Transverse colon (tissue), 3 donors: ENCODE data around the gene STK11.

Source experiments
- EP300 ChIP-seq: sonication (generic); formaldehyde crosslinking; IDR thresholded peaks from one replicate; pipeline ENCODE4 v1.6.1; 2017; ENCODE audit warnings: antibody characterized with exemption, low read depth
- POLR2A ChIP-seq: fragments of 450-650 bp; IDR thresholded peaks from one replicate; pipeline ENCODE4 v1.6.1; 2016; ENCODE audit warnings: antibody characterized with exemption, mild to moderate bottlenecking, moderate library complexity
- TF ChIP-seq, protein P1 (sequence below), 5 experiments: fragments of 200-600 bp in 3 of 5; fragments of 450-650 bp in 2 of 5; sonication (generic) in 3 of 5; IDR thresholded peaks; 1 replicate in 2 of 5; 2 replicates in 3 of 5; pipeline ENCODE4 v1.5.1; 2016 to 2017; ENCODE audit warnings: antibody characterized with exemption in 5 of 5, inconsistent platforms in 3 of 5, mild to moderate bottlenecking in 2 of 5, moderate library complexity in 1 of 5

DNA sequence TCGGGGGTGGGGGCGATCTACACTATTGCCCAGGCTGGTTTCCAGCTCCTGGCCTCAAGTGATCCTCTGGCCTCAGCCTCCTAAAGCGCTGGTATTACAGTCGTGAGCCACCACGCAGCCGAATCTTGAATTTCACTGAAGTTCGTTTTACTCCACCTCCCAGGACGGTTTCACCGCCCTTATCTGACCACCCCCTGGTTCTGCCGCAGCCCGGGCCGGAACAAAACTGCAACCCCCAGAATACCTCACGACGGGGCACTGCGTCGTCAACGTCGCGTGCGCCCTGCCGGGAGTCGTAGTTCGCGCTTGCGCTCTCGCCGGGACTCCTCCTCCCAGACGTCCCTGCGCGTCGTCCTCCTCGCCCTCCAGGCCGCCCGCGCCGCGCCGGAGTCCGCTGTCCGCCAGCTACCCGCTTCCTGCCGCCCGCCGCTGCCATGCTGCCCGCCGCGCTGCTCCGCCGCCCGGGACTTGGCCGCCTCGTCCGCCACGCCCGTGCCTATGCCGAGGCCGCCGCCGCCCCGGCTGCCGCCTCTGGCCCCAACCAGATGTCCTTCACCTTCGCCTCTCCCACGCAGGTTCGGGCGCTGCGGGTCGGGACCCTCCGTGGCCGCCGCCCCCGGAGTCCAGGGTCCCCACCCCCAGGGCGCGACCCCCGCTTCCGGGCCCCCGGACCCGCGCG, 36.0 kb downstream of the STK11 start, which contains the start of gene ATP5F1D:
- TF ChIP-seq, protein P1, sequence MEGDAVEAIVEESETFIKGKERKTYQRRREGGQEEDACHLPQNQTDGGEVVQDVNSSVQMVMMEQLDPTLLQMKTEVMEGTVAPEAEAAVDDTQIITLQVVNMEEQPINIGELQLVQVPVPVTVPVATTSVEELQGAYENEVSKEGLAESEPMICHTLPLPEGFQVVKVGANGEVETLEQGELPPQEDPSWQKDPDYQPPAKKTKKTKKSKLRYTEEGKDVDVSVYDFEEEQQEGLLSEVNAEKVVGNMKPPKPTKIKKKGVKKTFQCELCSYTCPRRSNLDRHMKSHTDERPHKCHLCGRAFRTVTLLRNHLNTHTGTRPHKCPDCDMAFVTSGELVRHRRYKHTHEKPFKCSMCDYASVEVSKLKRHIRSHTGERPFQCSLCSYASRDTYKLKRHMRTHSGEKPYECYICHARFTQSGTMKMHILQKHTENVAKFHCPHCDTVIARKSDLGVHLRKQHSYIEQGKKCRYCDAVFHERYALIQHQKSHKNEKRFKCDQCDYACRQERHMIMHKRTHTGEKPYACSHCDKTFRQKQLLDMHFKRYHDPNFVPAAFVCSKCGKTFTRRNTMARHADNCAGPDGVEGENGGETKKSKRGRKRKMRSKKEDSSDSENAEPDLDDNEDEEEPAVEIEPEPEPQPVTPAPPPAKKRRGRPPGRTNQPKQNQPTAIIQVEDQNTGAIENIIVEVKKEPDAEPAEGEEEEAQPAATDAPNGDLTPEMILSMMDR (IDR thresholded peaks at IDR 0.05): no peak
- no peak for TF ChIP-seq POLR2A
- TF ChIP-seq EP300: no peak
